ENCODE measurements around the gene CCDC121.
"Not testable (repeated sequence)": the region's sequence is repeated elsewhere in the genome, so short reads cannot be mapped to it uniquely, and the experiment has no call there.

CCDC121 gene

DNA sequence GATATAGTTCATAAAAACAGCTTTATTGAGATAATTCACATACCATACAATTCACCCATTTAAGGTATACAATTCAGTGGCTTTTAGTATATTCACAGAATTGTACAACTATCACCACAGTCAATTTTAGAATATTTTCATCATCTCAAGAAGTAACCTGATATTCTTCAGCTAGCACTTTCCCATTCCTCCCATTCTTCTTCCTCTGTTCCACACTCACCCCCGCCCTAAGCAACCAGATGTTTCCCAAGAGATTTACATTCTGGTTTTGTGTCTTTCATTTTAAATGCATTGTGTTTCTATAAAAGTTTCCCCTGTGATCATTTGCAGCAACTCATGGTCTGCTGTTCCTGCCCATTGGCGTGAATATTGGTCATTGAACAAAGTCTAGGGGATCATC is 5.5 kb upstream of the CCDC121 start:
- no peak for DNase-seq

DNA sequence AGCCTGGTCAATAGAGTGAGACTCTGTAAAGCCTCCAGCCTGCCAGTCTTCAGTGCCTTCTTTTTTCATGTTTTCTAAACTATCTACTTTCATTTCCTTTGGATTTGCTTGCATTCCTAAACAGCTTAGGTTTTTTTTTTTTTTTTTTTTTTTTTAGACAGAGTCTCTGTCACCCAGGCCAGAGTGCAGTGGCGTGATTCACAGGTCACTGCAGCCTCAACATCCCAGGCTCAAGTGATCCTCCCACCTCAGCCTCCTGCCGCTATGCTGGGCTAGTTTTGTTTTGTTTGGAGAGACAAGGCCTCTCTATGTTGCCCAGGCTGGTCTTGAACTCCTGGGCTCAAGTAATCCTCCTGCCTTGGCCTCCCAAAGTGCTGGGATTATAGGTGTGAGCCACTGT is 1.4 kb upstream of the CCDC121 start:
- DNase-seq: not testable (repeated sequence)

DNA sequence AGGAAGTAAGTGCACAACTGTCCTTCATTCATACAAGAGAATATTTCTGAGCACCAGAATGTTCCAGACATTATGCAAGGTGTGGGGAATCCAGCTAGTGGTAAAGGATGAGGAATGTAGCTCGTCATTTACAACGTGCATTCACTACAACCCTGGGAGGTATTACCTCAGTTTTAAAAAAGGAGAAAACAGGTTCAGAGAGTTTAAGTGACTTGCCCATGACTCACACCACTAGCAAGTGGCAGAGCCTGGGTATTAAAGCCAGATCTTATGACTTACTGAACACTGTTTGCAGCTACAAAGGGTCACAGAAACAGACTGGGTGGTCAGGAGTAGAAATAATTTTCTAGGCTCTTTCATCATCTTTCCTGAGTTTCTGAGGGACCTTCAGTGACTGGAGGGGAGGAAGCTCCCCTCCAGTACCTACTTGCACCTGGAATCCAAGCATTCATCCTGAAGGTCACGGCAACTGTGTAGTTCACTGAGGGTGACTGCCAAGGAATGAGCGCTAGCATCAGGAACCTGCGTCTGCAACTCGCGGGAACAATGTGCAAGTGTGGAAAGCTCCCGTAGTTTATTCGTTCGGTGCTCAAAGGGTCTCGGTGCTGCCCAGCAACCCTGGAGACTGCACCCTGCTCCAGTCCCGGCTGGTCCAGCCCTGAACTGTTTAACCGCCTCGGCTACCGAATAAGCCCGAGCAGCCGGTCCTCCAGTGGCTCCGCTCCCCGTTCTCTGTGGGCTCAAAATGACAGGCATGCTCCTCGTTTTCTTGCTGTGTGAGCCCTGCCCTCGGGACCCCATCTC is 647 bp downstream of the CCDC121 start:
- no peak for DNase-seq

DNA sequence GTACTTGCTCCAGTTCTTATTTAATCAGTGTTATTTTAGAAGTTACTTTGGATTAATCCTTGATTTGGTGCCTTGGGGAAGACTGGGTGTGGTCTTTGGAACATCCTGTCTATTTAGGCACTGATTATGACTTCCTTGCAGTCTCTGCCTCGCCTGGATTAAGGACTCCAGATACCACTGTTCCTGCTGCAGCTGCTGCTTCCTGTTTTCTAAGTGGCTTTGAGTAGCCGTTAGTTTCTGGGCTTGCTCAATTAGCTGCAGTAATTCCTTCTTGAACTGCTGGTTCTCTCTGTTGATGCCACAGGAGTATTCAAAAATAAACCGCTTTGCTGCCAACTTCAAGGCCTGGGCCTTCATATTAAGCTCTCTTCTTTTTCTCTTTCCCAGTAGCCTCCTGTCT is 1.9 kb downstream of the CCDC121 start:
- DNase-seq: not testable (repeated sequence)

DNA sequence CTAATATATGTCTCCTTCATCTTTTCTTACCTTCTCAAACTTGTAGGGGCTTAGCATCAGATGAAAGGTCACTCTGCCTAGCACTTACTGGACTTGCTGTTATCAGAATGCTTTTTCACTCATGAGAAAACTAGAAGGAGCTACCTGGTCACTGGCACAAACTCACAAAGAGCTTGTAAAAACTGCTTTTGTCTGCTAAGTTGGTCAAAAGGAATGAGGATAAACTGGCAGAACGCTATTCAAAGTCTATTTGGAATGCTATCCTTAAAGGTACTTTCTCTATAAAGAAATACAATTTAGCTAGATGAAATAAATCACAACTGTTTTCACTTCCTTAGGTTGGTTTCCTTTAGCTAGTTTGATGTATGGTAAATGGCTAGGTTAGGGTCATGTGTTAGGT is 2.5 kb downstream of the CCDC121 start:
- DNase-seq: not testable (repeated sequence)

DNA sequence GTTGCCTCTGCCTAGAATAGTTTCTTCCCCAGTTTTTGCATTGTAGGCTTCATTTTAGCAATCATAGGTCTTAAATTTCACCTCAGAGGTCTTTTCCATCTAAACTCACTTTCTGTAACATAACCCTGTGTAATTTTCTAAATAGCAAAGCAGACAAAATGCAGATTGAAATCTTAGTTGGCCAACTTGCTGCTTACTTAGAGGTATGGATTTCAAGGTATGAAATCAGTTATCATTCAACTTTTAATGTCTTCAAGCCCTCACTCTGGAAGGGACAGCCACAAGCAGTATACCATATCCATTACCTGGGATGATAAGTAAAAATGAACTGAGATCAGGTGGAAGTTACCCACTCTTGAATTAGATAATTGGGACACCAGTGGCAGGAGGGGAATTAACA is 3.9 kb downstream of the CCDC121 start:
- DNase-seq: no peak

DNA sequence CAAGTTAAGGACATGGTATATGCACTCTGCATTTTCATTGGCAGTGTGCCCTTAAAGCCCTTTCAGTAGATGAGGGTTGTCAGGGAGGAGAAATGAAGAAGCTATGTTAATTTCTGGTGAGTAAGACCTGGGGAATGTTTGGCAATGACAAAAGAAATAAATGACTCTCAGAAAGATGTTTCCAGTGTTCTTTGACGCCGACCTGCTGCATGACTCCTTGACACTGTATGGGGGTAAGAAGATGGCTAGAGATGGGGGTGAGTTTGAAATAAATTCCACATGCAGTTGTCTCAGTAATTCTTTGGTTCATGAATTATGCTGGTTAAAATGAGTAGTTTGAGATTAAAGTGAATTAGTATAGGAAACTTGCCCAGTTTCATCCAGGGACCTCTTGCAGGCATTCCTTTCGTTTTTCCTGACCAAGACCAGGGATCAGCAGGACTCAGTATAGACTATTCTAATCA is 5.9 kb downstream of the CCDC121 start:
- DNase-seq: no peak

DNA sequence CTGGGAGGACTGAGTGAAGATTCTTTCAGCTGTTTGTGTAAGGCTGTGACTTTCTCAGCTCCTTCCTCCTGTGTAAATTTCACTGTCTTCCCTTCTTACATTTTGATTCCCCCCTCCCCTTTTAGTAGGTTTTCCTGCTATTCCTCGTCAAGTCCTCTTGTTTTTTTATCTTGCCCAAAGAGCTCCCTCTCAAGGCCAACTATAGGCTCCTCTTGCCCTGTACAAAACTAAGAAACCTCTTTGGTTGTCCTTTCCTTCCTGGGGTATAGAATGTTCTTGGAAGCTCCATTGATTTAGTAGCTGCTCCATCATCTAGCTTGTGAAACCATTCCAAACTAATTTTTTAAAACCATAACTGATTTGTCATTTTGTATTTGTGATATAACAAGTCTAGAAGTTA is 7.3 kb downstream of the CCDC121 start:
- DNase-seq: no peak

DNA sequence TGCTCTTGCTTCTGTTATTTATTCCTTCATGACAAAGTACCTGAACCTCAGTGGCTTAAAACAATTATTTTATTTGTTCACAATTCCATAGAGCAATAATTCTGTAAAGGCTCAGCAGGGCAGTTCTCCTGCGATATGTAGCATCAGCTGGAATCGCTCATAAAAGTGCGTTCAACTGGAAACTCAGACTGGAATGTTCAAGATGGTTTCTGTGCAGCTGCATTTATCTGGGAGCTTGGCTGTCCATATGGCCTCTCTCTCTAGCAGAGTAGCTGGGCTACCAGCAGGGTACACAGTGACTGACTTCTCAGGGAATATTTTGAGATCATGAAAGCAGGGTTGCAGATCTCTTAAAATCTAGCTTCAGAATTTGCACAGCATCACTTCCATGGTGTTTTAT is 13.5 kb downstream of the CCDC121 start:
- DNase-seq: peak in 1 of 2 experiments; percentile 33

DNA sequence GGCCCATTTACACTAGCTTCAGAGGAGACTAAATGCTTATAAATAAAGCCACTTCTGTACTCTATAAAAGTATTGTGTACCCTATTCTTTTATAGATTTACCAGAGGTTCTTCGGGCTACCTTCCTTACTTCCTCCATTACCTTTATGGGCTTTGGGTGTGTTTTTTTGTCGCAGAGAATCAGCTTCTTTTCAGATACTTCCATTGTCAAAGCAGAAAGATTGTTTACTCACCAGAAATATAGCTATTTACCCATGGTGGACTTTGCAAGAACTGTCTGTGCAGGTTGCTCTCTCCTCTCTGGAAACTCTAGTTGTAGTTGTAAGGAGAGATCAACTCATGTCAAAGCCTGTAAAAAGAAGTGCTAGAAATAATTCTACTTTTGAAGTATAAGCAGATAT is 14.8 kb downstream of the CCDC121 start:
- no peak for DNase-seq

DNA sequence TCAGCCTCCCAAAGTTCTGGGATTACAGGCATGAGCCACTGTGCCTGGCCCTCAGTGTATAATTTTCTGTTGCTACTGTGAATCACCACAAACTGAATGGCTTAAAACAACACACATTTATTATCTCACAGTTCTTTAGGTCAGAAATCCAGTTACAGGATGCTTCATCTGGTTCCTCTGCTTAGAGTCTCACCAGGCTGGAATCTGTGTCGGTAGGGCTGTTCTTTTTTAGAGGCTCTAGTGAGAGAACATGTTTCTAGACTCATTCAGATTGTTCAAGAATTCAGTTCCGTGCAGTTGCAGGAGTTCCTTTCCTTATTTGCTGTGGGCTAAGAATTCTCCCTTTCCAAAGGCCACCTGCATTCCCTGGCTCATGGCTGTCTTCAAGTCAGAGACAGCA is 22.2 kb downstream of the CCDC121 start:
- DNase-seq: no peak

DNA sequence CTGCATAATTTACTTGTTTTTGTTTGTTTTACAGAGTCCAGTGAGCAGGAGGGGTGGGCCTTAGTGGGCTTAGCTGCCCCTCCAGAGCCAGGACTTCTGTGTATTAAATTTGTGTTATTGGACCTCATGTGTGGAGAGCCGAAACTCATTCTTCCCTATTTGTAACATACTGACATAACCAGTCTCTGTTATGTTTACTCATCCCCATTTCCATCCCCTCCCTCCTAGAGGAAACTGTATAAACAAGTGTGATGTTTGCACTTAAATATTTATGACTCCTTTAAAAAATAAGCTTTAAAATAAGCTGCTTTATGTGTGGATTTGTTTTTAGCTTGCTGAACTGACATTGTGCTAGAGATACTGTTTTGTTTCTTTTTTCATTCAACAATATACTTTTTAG is 32.2 kb downstream of the CCDC121 start:
- no peak for DNase-seq

DNA sequence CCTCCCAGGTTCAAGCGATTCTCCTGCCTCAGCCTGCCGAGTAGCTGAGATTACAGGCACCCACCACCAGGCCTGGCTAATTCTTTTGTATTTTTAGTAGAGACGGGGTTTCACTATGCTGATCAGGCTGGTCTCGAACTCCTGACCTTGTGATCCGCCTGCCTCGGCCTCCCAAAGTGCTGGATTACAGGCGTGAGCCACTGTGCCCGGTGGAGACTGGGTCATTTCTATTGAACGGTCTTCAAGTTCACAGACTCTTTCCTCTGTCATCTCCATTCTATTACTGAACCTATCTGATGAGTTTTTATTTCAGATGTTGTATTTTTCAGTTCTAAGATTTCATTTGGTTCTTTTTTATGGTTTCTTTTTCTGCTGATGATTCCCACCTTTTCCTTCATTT is 33.4 kb downstream of the CCDC121 start:
- not testable (repeated sequence) for DNase-seq

DNA sequence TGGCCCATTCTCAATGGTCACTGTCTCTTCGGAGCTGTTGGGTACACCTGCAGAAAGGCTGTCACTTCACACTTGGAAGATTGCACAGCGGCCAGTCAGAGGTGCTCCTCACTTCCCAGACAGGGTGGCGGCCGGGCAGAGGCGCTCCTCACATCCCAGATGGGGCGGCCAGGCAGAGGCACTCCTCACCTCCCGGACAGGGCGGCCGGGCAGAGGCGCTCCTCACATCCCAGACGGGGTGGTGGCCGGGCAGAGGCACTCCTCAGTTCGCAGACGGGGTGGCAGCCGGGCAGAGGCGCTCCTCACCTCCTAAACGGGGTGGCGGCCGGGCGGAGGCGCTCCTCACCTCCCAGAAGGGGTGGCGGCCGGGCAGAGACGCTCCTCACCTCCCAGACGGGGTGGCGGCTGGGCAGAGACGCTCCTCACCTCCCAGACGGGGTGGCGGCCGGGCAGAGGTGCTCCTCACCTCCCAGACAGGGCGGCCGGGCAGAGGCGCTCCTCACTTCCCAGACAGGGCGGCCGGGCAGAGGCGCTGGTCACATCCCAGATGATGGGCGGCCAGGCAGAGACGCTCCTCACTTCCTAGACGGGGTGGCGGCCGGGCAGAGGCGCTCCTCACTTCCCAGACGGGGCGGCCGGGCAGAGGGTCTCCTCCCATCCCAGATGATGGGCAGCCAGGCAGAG is 34.6 kb downstream of the CCDC121 start:
- DNase-seq: not testable (repeated sequence)

DNA sequence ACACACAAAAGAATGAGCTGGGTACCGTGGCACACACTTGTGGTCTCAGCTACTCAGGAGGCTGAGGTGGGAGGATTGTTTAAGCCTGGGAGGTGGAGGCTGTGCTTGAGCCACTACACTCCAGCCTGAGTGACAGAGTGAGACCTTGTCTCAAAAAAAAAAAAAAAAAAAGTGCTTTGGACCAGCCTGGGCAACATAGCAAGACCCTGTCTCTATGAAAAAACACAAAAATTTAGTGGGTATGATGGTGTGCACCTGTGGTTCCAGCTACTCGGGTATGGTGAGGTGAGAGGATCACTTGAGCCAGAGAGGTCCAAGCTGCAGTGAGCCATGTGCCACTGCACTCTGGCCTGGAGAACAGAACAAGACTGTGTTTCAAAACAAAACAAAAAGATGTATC is 35.6 kb downstream of the CCDC121 start:
- no peak for DNase-seq

DNA sequence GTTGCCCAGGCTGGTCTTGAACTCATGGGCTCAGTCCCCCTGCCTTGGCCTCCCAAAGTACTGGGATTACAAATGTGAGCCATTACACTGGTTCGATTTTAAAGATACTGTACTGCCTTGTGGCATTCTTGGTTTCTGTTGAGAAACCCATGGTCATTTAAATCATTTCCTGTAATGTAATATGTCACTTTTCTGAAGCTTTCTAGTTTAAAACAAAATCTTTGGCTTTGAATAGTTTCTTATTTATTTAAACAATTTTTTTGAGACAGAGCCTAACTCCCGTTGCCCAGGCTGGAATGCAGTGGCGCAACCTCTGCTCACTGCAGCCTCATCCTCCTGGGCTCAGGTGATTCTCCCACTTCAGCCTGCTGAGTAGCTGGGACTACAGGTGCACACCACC is 37.1 kb downstream of the CCDC121 start:
- DNase-seq: no peak

DNA sequence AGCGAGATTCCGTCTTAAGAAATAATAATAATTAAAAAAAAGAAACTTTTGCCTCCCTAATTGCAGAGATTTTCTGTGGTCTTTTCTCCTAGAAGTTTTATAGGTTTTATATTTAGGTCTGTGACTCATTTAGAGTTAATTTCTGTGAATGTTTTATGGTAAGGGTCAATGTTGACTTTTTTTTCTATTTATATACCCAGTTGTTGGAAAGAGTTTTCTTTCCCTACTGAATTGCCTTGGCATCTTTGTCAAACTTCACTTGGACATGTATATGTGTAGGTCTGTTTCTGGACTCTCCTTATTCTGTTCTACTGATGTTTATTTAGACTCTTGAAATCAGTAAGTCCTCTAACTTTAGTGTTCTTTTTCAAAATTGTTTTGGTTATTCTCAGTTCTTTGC is 40.5 kb downstream of the CCDC121 start:
- no peak for DNase-seq

DNA sequence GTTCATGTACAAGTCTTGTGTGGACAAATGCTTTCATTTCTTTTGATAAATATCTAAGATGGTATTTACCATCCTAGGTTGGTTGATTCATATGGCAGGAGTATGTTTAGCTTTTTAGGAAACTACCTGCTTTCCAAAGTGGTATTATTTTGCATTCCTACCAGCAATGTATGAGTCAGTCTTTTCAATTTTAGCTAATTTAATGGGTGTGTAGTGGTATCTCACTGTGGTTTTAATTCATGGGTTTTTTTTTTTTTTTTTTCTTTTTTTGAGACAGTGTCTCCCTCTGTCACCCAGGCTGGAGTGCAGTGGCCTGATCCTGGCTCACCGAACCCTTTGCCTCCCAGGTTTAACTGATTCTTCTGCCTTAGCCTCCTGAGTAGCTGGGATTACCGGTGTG is 41.8 kb downstream of the CCDC121 start:
- DNase-seq: no peak

DNA sequence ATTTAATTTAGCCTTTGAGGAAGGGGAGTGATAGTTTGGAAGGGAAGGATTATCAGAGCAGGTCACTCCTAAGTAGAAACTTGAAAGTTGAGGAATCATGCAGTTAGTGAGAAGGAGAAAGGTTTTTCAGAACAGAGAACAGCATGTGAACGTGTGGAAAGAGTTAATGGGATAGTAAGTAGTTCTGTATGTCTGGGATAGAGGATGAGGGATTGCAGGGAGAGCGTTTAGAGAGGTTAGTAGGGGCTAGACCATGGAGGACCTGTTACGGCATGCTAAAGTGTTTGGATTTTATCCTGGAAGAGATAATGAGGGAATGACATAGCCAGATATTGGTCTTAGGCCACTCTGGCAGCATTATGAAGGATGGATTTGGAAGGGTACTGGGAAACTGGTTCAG is 44.2 kb downstream of the CCDC121 start:
- no peak for DNase-seq

DNA sequence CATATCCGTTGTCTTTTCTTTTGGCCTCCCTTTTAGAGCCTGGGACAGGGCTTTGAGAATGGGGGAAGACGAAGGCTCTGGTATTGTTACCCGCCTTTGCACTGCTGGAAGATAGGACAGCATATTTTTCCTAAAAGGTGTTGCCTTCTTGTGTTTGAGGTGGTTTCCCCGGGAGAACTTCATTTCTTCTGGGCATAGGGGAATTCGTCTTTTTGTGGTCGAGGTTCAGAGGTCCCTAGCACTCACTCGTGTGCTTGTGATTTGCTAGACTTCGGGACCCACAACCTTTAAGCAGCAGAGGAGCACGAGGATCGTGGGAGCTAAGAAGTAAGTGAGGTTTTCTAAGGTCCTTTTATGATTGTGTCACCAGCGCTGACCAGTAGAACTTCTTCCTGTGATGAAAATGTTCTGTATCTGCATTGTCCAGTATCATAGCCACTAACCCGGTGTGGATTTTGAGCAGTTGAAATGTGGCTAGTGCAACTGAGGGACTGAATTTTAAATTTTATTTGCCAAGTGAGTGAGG is 45.4 kb downstream of the CCDC121 start:
- no peak for DNase-seq

DNA sequence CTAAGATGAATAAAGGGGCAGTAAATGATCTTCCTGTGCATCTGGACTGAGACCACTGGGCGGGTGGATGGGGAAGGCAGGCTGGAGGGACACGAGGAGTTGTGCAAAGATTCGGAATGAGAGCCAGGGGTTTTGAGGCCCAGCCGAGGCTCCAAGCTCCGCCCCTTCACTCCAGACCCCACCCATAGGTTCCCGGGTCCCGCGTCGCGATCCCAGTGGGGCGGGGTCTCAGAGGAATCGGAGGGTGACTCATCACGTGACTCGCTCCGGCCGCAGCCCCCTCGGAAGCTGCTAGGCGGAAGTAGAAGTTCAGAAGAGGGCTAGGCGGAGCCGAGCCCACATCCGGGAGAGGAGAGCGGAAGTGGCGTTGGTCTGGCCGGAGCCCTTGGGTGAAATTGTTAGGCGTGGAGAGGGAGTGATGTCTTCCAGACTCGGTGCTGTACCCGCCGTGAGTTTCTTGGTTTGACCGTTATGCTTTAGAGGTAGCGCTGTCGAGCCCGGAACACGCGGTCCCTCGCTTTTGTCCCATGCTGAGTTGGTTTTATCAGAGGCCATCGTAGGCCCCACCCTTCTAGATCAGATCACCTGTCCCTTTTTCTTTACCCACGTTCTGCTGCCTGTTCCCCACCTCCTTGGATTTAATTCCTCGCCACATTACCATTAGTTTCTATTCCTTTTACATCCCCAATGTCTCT is 46.0 kb downstream of the CCDC121 start, which contains the start of gene ZNF512:
TSS of gene ZNF512 (plus strand) at position 348 of the 695 bp plus-strand sequence. CDS start at position 419, 71 bp downstream.
- peak; percentile 97 for DNase-seq

DNA sequence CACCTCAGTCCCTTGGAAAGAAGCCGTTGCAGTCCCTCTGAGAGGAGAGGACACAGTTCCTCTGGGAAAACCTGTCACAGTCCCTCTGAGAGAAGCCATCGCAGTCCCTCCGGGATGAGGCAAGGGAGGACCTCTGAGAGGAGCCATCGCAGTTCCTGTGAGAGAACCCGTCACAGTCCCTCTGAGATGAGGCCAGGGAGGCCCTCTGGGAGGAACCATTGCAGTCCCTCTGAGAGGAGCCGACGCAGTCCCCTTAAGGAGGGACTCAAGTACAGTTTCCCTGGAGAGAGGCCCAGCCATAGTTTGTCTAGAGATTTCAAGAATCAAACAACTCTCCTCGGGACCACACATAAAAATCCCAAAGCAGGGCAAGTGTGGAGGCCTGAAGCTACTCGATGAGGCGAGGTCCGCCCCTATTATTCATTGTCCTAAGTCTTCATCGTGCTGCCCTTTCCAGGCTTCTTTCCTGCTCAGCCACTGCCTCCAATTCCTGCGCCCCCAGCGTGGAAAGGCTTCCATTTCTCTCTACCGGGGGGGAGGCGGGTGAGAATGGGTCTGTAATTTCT is 46.6 kb downstream of the CCDC121 start:
- DNase-seq: no peak
